ENCODE measurements around the gene KIRREL3.

Gene KIRREL3

DNA sequence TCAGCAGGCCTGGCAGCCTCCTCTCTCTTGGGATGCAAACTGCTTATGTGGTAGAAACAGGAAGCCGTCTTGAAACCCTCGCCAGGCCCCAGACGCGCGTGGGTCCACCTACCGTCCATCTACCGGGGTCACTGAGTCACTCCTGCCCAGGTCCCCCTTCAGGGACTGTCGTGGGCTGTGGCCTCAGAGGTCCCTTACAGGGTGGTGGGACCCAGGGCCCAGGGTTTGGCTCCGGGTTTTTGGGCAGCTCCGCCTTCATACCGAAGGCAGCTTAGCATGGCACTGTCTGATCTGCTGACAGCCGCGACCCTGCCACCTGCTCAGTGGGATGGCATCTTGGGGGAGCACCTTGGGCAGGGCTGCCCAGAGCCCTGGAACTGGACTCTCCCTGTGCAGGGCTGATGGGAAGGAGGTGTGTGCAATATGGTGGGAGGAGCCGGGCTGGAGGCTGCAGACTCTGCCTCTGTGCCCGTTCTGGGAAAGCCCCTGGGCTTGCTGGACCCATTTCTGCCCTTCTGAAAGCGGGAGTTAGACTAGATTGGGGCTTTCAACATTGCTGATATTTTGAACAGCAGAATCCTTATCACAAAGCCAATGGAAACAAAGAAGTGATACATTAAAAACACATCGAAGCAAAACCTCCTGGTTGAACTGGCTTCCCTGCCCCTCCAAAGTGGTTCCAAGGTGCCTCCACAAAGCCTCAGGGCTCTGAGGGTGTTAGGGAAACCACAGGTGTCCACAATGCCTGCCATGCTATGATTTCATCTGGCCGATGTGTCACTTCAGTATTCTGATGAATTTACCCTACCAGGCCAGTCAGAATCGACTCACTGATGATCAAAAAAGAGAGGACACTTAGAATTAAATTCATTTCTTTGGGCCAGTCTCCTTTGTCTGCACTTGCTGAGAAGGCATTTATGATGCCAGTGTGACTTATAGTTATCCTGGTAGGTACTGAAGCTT, 316.5 kb downstream of the KIRREL3 start:
- TF ChIP-seq, protein P1, sequence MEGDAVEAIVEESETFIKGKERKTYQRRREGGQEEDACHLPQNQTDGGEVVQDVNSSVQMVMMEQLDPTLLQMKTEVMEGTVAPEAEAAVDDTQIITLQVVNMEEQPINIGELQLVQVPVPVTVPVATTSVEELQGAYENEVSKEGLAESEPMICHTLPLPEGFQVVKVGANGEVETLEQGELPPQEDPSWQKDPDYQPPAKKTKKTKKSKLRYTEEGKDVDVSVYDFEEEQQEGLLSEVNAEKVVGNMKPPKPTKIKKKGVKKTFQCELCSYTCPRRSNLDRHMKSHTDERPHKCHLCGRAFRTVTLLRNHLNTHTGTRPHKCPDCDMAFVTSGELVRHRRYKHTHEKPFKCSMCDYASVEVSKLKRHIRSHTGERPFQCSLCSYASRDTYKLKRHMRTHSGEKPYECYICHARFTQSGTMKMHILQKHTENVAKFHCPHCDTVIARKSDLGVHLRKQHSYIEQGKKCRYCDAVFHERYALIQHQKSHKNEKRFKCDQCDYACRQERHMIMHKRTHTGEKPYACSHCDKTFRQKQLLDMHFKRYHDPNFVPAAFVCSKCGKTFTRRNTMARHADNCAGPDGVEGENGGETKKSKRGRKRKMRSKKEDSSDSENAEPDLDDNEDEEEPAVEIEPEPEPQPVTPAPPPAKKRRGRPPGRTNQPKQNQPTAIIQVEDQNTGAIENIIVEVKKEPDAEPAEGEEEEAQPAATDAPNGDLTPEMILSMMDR (conservative IDR thresholded peaks at IDR 0.05; ENCODE audit: low read depth, low read length) = no peak
- no peak for DNase-seq (ENCODE audit: low read depth)
- H3K4me3 ChIP-seq (ENCODE audit: low read length) = no peak overlapping the region

DNA sequence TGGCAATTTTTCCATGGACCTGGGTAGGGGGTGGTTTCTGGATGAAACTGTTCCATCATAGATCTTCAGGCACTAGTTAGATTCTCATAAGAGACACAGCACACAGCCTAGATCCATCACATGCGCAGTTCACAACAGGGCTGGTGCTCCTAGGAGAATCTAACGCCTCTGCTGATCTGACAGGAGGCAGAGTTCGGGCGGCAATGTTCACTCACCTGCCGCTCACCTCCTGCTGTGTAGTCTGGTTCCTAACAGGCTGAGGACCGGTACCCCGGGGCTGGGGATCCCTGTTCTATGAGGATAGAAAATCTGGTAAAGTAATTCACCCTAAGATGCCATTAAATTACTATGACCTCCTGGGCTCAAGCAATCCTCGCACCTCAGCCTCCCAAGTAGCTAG, 318.0 kb downstream of the KIRREL3 start:
- no peak overlapping the region for H3K4me3 ChIP-seq (ENCODE audit: low read length)
- DNase-seq (ENCODE audit: low read depth) = no peak
- TF ChIP-seq, protein P1 (conservative IDR thresholded peaks at IDR 0.05; ENCODE audit: low read depth, low read length) = no peak

DNA sequence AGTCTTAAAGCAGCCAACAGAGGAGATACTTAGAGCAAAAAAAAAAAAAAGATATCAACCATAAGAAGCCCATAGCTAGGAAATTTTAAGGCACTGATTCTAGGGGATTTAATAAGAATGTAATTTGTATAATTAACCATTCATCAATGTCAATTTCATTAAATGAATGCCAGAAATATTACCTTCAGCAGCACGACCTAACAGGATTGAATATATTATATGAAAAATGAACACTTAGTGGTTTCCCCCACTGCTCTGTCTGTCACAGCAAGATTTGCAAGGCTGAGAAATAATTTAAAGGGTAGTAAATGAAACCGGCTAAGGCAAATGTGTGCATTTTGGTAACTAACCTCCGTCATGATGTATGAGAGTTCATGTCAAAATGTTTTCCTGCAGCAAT, 319.9 kb downstream of the KIRREL3 start:
- H3K4me3 ChIP-seq (ENCODE audit: low read length) = no peak overlapping the region
- TF ChIP-seq, protein P1 (conservative IDR thresholded peaks at IDR 0.05; ENCODE audit: low read depth, low read length) = no peak
- no peak for DNase-seq (ENCODE audit: low read depth)

DNA sequence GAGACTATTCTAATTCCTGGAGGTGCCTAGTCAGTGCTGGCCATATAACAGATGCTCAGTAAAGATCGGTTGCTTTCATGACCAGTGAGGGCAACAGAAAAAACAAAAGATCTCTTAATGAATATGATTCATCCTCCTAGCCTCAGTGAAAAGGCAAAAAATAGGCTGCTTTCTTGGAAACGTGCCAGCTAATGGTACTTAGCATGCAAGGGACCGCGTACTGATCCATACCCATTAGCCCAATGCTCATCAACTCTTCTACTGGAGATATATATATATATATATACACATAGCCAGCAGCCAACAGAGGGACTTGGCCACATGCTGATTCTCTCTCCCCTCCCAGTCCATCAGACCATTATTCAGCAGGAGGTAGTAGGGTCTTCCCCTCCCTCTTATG, 320.4 kb downstream of the KIRREL3 start:
- H3K4me3 ChIP-seq (ENCODE audit: low read length) = no peak overlapping the region
- DNase-seq (ENCODE audit: low read depth) = no peak
- TF ChIP-seq, protein P1 (conservative IDR thresholded peaks at IDR 0.05; ENCODE audit: low read depth, low read length) = no peak

DNA sequence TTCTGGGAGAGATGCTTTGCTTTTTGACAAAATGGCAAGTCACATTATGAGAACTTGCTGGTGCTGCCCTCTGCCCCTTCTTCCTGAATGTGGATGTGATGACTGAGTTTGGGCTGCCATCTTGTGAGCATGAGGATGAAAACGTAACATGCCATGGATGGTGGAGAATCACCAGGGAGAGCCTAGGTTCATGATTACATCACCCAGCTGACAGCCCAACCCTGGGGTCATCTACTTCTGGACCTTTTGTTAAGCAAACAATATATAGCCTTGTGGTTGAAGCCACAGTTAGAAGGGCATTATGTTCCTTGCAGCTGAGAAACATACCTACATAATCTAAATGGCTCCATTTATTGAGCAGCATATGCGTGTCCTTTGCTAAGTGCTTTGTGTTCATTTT, 321.5 kb downstream of the KIRREL3 start:
- DNase-seq (ENCODE audit: low read depth) = no peak
- TF ChIP-seq, protein P1 (conservative IDR thresholded peaks at IDR 0.05; ENCODE audit: low read depth, low read length) = no peak
- no peak overlapping the region for H3K4me3 ChIP-seq (ENCODE audit: low read length)

DNA sequence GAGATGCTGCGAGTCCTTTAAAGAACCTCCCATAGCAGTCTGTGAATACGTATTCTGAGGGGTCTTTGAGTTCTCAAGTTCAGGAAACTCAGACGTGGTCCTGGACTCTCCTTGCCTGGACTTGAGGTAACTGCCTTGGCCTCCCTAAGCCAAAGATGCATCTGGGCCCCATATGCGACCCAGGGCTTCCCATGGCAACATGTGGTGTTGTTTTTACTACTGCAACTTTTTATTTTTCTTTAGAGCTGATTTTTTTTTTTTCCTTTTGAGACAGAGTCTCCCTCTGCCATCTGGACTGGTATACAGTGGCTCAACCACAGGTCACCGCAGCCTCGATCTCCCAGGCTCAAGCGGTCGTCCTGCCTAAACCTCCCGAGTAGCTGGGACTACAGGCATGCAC, 324.0 kb downstream of the KIRREL3 start:
- TF ChIP-seq, protein P1 (conservative IDR thresholded peaks at IDR 0.05; ENCODE audit: low read depth, low read length) = no peak
- H3K4me3 ChIP-seq (ENCODE audit: low read length) = no peak overlapping the region
- DNase-seq (ENCODE audit: low read depth) = no peak

DNA sequence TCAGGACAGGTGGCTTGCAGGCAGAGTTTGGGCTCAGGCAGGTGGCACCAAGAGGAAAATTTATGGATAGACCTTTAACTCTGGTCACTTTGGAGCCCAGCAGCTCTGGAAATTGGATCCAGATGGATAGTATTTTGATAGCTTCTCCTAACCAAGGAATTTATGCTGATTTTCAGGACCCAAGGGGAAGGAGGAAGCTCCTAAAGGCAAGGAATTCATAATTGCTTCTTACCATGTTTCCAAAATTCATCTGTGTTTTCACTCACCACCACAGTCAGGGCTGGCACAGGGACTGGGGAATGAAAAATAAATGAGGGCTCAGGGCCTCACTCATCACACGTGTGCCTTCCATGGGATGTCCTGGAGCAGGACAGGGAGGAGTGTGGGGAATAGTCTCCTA, 327.3 kb downstream of the KIRREL3 start:
- no peak for DNase-seq (ENCODE audit: low read depth)

More for the DNA sequence above, 327.3 kb downstream of the KIRREL3 start:
- TF ChIP-seq, protein P1 (conservative IDR thresholded peaks at IDR 0.05; ENCODE audit: low read depth, low read length) = no peak
- H3K4me3 ChIP-seq (ENCODE audit: low read length) = no peak overlapping the region
